Muscle of leg (tissue), 11 donors: ENCODE data around the gene PRR14. TPM values are rescaled to one million over a fixed set of nuclear protein-coding genes. Genes with fewer than 3 reads are reported as not detected.
"Not testable (repeated sequence)": the region's sequence is repeated elsewhere in the genome, so short reads cannot be mapped to it uniquely, and the experiment has no call there.

Experiments
- DNase-seq: peaks from one replicate; pipeline ENCODE4 v3.0.0; 2013
- H3K27ac ChIP-seq: one replicate; pipeline ENCODE4 v1.5.1; 2013; ENCODE audit warnings: mild to moderate bottlenecking, low read length, control low read depth
- H3K27me3 ChIP-seq: one replicate; pipeline ENCODE4 v1.6.1; 2013; ENCODE audit warnings: low read length; ENCODE audit not compliant: control insufficient read depth, insufficient read depth
- H3K36me3 ChIP-seq: one replicate; pipeline ENCODE4 v1.6.1; 2013; ENCODE audit warnings: low read length; ENCODE audit not compliant: control insufficient read depth, insufficient read depth
- H3K4me1 ChIP-seq: one replicate; pipeline ENCODE4 v1.6.1; 2013; ENCODE audit warnings: low read length; ENCODE audit not compliant: control insufficient read depth, insufficient read depth
- H3K4me3 ChIP-seq: one replicate; pipeline ENCODE4 v1.5.1; 2013; ENCODE audit warnings: low read length, control low read depth
- H3K9me3 ChIP-seq: replicated peaks from 2 replicates; pipeline ENCODE4 v1.6.1; 2013; ENCODE audit warnings: low read depth, low read length; ENCODE audit not compliant: control insufficient read depth
- WGBS: methylation state at CpG from one replicate; pipeline ENCODE4 v1.1.5; 2013; ENCODE audit warnings: missing lambda C conversion rate; ENCODE audit not compliant: insufficient coverage; 5-methylcytosine and 5-hydroxymethylcytosine counted together
- polyA plus RNA-seq, 8 donors: library from polyadenylated mRNA; unstranded; fragments of 120-200 nt; gene quantifications; one replicate each; pipeline versions ENCODE4 v1.2.1 to v1.2.3, GENCODE V29; 2013; ENCODE audit warnings: inconsistent platforms in 1 of 8, low replicate concordance in 1 of 8; ENCODE audit not compliant: insufficient read length in 8 of 8, insufficient read depth in 1 of 8
- total RNA-seq: library from RNA; stranded (reverse); fragments of 120-200 nt; gene quantifications from one replicate; pipeline ENCODE4 v1.2.4, GENCODE V29; 2013

The PRR14 gene
- total and polyA plus RNA-seq, 9 donors = 9.3 to 24.9 (median 21.7) TPM

GRCh38 chr16:30688701-30689100 is 37.9 kb downstream of the PRR14 start:
- DNase-seq = no peak
- WGBS = 37% methylated on average over 3 of the region's 4 CpGs
- Histone ChIP-seq H3K36me3 (no peaks in the 10 kb centered on the region), H3K4me1 (peaks cover under 1% of the 10 kb centered on the region), H3K27ac (no peak overlapping the region), H3K9me3 (no peaks in the 10 kb centered on the region), H3K27me3 (peaks cover 4% of the 10 kb centered on the region), H3K4me3 (no peak overlapping the region)

GRCh38 chr16:30691907-30692306 is 41.1 kb downstream of the PRR14 start:
- H3K9me3 ChIP-seq = no peaks in the 10 kb centered on the region
- no peak overlapping the region for H3K4me3 ChIP-seq
- WGBS = 38% methylated on average over 2 of the region's 4 CpGs
- peaks cover 4% of the 10 kb centered on the region for H3K27me3 ChIP-seq
- H3K27ac ChIP-seq = no peak overlapping the region
- H3K4me1 ChIP-seq = peaks cover 2% of the 10 kb centered on the region
- no peaks in the 10 kb centered on the region for H3K36me3 ChIP-seq
- DNase-seq = no peak

DNA sequence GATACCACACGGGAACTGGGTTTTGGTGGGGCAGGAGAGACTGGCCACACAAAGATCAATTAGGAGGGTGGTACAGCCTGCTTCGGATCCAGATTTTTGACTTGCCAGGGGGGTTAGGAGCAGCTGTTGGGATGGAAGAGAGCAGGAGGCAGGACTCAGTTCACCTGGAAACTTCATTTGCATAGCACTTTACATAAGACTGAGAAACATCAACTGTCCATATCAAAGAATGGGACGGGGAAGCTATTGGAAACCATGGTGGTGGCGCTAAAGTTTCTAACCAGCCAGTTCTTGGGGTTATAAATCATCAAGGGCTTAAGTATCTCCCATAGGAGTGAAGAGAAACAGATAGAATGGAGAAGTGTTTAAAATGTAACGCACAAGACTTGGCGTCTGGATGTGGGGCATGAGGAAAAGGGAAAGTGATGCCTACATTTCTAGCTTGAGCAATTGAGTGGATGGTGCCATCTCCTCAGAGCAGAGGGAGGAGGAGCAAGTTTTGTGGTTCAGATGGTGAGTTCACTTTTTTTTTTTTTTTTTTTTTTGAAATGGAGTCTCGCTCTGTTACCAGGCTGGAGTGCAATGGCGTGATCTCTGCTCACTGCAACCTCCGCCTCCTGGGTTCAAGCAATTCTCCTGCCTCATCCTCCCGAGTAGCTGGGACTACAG is 41.8 kb downstream of the PRR14 start:
- Histone ChIP-seq H3K9me3 (no peaks in the 10 kb centered on the region), H3K4me1 (peaks cover 6% of the 10 kb centered on the region), H3K36me3 (no peaks in the 10 kb centered on the region), H3K27ac (no peak overlapping the region), H3K27me3 (peaks cover 4% of the 10 kb centered on the region), H3K4me3 (no peak overlapping the region)
- DNase-seq = no peak
- WGBS = 38% methylated on average over 7 of the region's 10 CpGs

- Histone ChIP-seq H3K9me3 (no peaks in the 10 kb centered on the region), H3K4me1 (peaks cover 16% of the 10 kb centered on the region), H3K27ac (no peak overlapping the region), H3K4me3 (no peak overlapping the region), H3K27me3 (peaks cover 4% of the 10 kb centered on the region), H3K36me3 (peaks cover 3% of the 10 kb centered on the region)
- DNase-seq = peak; percentile 16
- WGBS = 72% methylated on average over 6 of the region's 11 CpGs
Measured at GRCh38 chr16:30694926-30695693, 44.4 kb downstream of the PRR14 start.

DNA sequence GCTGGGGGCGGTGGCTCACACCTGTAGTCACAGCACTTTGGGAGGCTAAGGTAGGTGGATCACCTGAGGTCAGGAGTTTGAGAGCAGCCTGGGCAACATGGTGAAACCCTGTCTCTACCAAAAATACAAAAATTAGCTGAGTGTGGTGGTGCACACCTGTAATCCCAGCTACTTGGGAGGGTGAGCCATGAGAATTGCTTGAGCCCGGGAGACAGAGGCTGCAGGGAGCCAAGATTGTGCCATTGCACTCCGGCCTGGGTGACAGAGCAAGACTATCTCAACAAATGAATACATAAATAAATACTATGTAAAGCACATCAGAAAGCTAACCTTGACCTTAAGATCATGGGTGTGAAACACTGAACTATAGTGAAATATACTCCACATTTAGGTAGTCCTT is 45.9 kb downstream of the PRR14 start:
- H3K36me3 ChIP-seq = peaks cover 18% of the 10 kb centered on the region
- H3K4me3 ChIP-seq, H3K27me3 ChIP-seq, H3K9me3 ChIP-seq, H3K27ac ChIP-seq, DNase-seq: not testable (repeated sequence)
- peaks cover 16% of the 10 kb centered on the region for H3K4me1 ChIP-seq
- WGBS = no CpG with 5 or more reads among the region's 3 CpGs

DNA sequence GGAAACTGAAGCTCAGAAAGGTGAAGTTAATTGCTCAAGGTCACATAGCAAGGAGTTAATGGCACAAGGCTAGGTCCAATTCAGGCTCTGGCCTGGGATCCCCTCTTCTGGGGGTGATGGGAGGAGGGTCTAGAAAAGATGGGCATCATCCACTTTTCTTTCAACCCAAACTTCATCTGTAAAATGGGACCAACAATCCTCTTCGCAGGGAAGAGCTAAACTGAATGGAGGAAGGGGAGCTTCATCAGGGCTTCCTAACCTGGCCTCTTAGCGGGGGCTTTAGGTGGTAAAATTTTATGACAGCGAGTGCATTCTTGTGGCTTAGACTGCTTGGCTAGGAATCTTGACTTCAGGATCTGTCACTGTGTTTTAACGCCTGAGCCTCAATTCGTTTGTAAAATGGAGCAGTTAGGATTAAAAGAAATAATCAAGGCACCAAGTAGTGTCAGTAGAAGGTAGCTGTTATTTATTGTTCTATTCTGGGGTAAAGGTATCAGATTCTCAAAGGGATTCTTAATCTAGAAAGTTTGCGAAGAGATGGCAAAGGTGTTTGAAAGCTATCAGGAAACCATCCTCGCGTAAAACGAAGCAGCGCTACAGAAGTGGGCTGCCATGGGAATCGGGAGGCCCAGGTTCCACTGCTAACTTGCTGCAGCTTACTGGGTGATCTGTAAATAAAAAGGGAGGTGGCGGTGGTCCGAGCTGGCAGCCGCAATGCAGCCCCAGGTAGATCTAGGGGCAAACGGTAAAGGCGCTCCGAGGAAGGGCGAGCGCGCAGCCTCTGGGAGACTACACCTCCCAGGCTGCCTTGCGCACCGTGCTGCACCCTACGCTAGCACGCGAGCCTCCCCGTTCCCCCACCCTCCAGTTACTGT is 46.7 kb downstream of the PRR14 start:
- DNase-seq = peak; percentile 17
- peaks cover 16% of the 10 kb centered on the region for H3K4me1 ChIP-seq
- H3K9me3 ChIP-seq = no peaks in the 10 kb centered on the region

GRCh38 chr16:30698139-30698815 is 47.5 kb downstream of the PRR14 start:
- Histone ChIP-seq H3K4me1 (peaks cover 16% of the 10 kb centered on the region), H3K4me3 (peak overlapping the region; percentile 100), H3K36me3 (peaks cover 30% of the 10 kb centered on the region), H3K9me3 (no peaks in the 10 kb centered on the region), H3K27ac (peak overlapping the region; percentile 100), H3K27me3 (no peaks in the 10 kb centered on the region)
- peak; percentile 99 for DNase-seq
- WGBS = 0% methylated on average over 26 of the region's 76 CpGs

More for the DNA sequence above, 46.7 kb downstream of the PRR14 start:
- Histone ChIP-seq H3K4me3 (peak overlapping the region; percentile 100), H3K27me3 (no peaks in the 10 kb centered on the region), H3K27ac (peak overlapping the region; percentile 100), H3K36me3 (peaks cover 23% of the 10 kb centered on the region)
- WGBS = 6% methylated on average over 21 of the region's 26 CpGs

DNA sequence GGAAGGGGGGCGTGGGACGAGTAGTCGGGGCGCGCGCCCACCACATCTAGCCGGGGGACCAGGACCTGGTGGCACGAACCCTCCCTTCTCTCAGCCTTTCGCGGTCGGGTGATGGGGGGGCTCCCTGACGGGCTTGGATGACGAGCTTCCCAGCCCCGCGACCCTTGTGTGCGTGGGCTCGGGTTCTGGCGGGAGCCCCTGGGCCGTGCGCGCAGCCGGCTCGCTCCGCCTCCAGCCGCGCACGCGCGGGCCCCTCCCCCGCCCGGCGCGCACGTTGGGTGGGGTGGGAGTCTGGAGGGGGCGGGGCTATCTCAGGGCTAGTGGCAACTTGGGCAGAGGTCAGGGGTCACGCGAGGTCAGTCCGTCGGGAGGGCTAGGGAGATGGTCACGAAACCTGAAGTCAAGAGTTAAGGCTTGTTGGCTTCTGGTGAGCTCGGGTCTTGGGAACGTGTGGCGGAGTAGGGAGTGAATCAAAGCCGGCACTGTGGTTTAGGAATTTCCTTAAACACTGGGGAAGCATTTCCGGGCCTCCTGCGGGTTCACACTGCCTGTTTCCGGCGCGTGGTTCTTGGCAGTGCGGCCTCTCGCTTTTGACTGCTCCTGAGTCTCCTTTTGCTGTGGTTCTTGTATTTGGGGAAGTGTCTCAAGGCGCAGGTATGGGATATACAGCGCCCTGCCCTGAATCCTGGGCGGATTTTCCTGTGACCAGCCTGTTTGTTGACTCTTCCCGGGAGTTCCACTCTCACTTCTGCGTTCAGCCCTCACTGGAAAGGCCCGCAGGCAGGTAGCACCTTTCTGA is 48.3 kb downstream of the PRR14 start, which contains the start of gene SRCAP:
SRCAP (plus strand) TSS at position 356 of the 799 bp plus-strand sequence. CDS start 1,654 bp downstream, outside the sequence.
- peak within 1 kb of the TSS; percentile 100 for H3K4me3 ChIP-seq
- H3K27me3 ChIP-seq = no peaks in the 10 kb centered on the region
- peak; percentile 91 for DNase-seq
- H3K27ac ChIP-seq = peak within 1 kb of the TSS; percentile 100
- WGBS = 2% methylated on average over 26 of the region's 57 CpGs
- no peaks in the 10 kb centered on the region for H3K9me3 ChIP-seq
- H3K36me3 ChIP-seq = peaks cover 35% of the 10 kb centered on the region
- H3K4me1 ChIP-seq = peaks cover 14% of the 10 kb centered on the region

- Histone ChIP-seq H3K9me3 (no peaks in the 10 kb centered on the region), H3K27me3 (no peaks in the 10 kb centered on the region), H3K27ac (peak overlapping the region; percentile 100), H3K4me3 (peak overlapping the region; percentile 100), H3K36me3 (peaks cover 41% of the 10 kb centered on the region), H3K4me1 (peaks cover 14% of the 10 kb centered on the region)
- no peak for DNase-seq
- 73% methylated on average over 5 of the region's 8 CpGs for WGBS
Measured at GRCh38 chr16:30699615-30700099, 48.9 kb downstream of the PRR14 start.
